HG02973 (cell line): ENCODE results near the gene HOMER2.
"Not testable (repeated sequence)": the region's sequence is repeated elsewhere in the genome, so short reads cannot be mapped to it uniquely, and the experiment has no call there.

Source experiments
- ATAC-seq: cut with Tn5 transposase; IDR thresholded peaks from one replicate; pipeline ENCODE4 v1.9.1; 2021; ENCODE audit warnings: moderate library complexity; ENCODE audit not compliant: unreplicated experiment

Gene HOMER2

GRCh38 chr15:82839136-82839535 lies 113.4 kb downstream of the HOMER2 start:
- no peak for ATAC-seq

- no peak for ATAC-seq
These were observed 114.3 kb downstream of the HOMER2 start for GRCh38 chr15:82838096-82838735.

GRCh38 chr15:82835391-82835917 lies 117.1 kb downstream of the HOMER2 start:
- ATAC-seq = no peak

- no peak for ATAC-seq
These were observed 119.2 kb downstream of the HOMER2 start for GRCh38 chr15:82833362-82833682.

GRCh38 chr15:82832601-82833361 lies 119.7 kb downstream of the HOMER2 start:
- peak; percentile 84 for ATAC-seq

GRCh38 chr15:82831894-82832600 lies 120.5 kb downstream of the HOMER2 start:
- no peak for ATAC-seq

DNA sequence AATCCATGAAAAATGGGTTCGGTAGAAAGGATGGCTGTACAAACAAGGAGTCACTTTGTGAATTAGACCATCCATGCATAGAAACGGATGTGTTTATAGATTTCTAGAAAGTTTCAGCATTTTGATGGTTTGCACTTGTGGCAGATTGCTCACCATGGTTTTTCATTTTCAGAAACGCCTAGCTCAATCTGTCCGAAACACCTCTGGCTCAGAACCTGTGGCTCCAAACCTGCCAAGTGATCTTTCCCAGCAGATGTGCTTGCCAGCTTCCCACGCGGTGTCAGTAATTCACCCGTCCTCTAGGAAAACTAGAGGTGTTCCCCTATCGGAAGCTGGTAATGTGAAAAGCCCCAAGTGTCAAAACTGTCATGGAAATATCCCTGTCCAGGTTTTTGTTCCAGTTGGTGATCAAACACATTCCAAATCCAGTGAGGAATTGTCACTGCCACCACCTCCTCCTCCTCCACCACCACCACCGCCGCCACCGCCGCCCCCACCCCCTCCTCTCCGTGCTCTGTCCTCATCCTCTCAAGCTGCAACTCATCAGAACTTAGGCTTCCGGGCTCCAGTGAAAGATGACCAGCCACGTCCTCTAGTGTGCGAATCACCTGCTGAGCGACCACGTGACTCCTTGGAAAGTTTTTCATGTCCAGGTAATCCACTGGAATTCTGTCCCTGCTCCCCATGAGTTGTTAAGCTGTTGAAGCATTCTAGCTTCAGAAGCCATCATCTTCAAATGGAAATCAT lies 121.9 kb downstream of the HOMER2 start:
- ATAC-seq = no peak

GRCh38 chr15:82829234-82829633 lies 123.3 kb downstream of the HOMER2 start:
- ATAC-seq = no peak

DNA sequence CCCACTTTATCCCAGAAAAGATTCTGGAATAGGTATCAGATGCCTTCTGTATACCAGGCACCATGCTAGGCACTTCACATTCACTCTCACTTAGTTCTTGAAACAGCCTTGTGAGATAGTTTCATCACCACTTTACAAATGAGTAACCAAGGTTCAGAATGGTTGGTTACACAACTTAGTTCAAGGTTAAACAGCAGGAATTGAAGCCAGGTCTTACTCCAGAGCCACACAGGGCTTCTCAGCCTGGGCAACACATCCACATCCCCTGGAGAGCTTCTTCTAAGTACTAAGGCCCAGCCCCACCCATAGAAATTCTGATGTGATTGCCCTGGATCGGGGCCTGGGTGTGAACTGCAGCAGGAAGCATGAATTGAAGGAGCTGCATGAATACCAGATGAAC lies 124.4 kb downstream of the HOMER2 start:
- no peak for ATAC-seq

GRCh38 chr15:82823049-82823448 lies 129.5 kb downstream of the HOMER2 start:
- no peak for ATAC-seq

DNA sequence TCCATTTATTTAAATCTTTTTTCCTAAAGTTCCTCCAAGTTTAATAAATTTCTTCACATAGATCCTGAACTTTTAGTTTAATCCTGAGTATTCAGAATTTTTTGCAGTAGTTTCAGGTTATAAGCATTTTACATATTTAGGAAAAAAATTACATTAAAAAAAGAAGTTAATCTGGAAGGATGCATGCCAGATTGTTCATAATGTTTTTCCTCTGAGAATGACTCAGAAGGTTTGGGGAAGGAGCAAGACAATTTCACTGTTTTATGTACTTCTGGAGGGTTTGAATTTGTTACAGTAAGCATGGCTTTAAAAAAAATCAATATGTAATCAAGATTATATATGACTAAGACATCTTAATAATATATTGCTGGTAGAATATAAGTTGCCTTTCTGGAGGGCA lies 130.7 kb downstream of the HOMER2 start:
- ATAC-seq = not testable (repeated sequence)

- not testable (repeated sequence) for ATAC-seq
These were observed 131.1 kb downstream of the HOMER2 start for GRCh38 chr15:82821396-82821795.

GRCh38 chr15:82820128-82820527 lies 132.4 kb downstream of the HOMER2 start:
- ATAC-seq = no peak

GRCh38 chr15:82812994-82813393 lies 139.5 kb downstream of the HOMER2 start:
- ATAC-seq = no peak

GRCh38 chr15:82810890-82811426 lies 141.6 kb downstream of the HOMER2 start:
- ATAC-seq = no peak

DNA sequence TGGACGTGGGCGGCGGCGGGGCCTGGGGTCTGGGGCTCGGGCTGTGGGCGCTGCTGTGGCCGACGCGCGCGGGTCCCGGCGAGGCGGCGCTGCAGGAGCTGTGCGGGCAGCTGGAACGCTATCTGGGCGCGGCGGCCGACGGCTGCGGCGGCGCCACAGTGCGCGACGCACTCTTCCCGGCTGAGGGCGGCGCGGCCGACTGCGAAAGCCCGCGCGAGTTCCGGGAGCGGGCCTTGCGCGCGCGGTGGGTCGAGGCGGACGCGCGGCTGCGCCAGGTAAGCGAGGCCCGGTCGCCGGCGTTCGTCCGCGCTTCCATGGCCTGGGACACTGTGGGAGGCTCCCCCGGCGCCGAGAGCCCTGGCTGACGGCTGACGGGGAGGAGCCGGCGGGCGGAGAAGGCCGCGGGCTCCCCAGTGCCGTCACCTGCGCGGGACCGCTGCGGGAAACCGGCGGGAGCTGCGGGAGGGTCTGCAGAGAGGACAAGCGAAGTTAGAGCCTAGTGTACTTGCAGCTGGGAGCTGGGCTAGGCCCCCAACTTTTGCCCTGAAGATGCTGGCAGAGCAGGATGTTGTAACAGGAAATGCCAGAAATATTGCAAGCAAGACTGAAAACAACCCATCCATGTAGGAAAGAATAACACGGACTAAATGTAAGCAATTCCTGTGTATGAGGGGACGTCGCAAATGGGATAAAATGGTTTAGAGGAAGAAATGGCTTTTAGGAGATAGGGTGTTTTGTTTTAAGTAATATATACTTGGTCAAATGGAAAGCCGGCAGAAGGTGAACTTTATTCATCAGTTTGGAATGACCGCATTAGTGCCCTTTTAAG lies 142.2 kb downstream of the HOMER2 start:
- peak; percentile 3 for ATAC-seq

- ATAC-seq = peak; percentile 80
These were observed 143.0 kb downstream of the HOMER2 start, which contains the start of gene WHAMM for GRCh38 chr15:82809308-82810060. Gene WHAMM (plus strand): TSS chr15:82809628. CDS start chr15:82809727, 99 bp downstream.

- ATAC-seq = no peak
These were observed 143.9 kb downstream of the HOMER2 start for GRCh38 chr15:82808634-82809041.
